ENCODE data around the gene SFSWAP. TPM values are rescaled to one million over a fixed set of nuclear protein-coding genes. Genes with fewer than 3 reads are reported as not detected.

The SFSWAP gene
- total and polyA plus RNA-seq, 4 donors, result 6.1 to 21.6 (median 10.1) TPM

DNA sequence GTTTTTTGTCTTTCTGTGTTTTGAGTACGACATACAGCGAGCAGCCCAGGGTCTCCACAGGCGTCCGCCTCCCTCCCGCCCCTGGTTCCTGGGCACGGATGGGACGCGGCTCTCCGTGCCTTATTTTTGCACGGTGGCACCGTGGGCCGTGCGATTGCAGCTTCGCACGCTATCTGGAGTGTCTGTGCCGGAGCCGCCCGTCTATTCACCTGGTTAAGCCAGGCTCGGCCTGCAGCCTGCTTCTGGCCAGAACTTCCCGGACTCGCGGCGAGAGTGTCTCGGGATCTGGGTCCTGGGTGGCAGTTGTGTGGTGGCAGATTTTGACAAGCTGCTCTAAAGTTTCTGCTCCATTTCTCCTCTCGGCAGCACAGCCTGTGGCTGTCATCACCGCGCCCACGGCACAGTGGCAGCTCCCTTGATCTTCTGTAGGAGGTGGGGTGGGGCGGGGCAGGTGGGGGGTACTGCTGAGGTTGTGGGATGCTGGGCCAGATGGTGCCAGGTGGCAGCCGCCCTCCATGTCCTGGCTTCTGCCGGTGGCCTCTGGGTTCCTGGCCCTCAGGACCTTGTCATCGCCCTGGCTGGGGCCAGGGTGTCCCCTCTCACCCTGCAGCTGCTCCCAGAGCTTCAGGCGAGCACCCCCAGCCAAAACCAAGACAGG, 120.2 kb downstream of the SFSWAP start (continued):
- TF ChIP-seq, protein P1, sequence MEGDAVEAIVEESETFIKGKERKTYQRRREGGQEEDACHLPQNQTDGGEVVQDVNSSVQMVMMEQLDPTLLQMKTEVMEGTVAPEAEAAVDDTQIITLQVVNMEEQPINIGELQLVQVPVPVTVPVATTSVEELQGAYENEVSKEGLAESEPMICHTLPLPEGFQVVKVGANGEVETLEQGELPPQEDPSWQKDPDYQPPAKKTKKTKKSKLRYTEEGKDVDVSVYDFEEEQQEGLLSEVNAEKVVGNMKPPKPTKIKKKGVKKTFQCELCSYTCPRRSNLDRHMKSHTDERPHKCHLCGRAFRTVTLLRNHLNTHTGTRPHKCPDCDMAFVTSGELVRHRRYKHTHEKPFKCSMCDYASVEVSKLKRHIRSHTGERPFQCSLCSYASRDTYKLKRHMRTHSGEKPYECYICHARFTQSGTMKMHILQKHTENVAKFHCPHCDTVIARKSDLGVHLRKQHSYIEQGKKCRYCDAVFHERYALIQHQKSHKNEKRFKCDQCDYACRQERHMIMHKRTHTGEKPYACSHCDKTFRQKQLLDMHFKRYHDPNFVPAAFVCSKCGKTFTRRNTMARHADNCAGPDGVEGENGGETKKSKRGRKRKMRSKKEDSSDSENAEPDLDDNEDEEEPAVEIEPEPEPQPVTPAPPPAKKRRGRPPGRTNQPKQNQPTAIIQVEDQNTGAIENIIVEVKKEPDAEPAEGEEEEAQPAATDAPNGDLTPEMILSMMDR (IDR thresholded peaks at IDR 0.05; ENCODE audit: low read depth, low read length, missing input control), result no peak
- TF ChIP-seq, protein P2, sequence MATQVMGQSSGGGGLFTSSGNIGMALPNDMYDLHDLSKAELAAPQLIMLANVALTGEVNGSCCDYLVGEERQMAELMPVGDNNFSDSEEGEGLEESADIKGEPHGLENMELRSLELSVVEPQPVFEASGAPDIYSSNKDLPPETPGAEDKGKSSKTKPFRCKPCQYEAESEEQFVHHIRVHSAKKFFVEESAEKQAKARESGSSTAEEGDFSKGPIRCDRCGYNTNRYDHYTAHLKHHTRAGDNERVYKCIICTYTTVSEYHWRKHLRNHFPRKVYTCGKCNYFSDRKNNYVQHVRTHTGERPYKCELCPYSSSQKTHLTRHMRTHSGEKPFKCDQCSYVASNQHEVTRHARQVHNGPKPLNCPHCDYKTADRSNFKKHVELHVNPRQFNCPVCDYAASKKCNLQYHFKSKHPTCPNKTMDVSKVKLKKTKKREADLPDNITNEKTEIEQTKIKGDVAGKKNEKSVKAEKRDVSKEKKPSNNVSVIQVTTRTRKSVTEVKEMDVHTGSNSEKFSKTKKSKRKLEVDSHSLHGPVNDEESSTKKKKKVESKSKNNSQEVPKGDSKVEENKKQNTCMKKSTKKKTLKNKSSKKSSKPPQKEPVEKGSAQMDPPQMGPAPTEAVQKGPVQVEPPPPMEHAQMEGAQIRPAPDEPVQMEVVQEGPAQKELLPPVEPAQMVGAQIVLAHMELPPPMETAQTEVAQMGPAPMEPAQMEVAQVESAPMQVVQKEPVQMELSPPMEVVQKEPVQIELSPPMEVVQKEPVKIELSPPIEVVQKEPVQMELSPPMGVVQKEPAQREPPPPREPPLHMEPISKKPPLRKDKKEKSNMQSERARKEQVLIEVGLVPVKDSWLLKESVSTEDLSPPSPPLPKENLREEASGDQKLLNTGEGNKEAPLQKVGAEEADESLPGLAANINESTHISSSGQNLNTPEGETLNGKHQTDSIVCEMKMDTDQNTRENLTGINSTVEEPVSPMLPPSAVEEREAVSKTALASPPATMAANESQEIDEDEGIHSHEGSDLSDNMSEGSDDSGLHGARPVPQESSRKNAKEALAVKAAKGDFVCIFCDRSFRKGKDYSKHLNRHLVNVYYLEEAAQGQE (IDR thresholded peaks at IDR 0.05), result no peak
- TF ChIP-seq NR2F2 (IDR thresholded peaks at IDR 0.05) (no peak), JUND (IDR thresholded peaks at IDR 0.05) (no peak), GABPA (IDR thresholded peaks at IDR 0.05 in 1 of 2, conservative IDR thresholded peaks at IDR 0.05 in 1 of 2) (no peak)

DNA sequence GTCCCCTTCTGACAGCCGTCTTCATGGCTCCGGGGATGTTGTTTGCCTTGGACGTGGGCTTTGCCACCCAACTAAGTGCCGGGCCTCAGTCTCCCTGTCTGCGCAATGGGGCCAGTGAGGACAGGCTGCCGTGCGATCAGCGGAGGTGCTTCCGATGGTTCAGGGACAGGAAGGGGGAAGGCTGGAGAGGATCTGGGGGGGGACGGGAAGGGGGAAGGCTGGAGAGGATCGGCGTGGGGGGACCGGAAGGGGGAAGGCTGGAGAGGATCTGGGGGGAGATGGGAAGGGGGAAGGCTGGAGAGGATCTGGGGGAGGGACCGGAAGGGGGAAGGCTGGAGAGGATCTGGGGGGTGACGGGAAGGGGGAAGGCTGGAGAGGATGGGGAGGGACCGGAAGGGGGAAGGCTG, 120.7 kb downstream of the SFSWAP start:
- Histone ChIP-seq H3K9ac (ENCODE audit: low read depth in 1 of 2, low read length in 2 of 2) (no peak overlapping the region), H3K27ac (ENCODE audit: low read depth in 1 of 2, low read length in 2 of 2) (peak overlapping the region; percentile 12 to 61), H3K27me3 (ENCODE audit: control insufficient read depth in 4 of 4, insufficient read depth in 4 of 4, low read length in 3 of 4) (peaks cover 0 to 22% (median 7%) of the 10 kb centered on the region in 4 donors), H3K9me3 (ENCODE audit: control insufficient read depth in 4 of 4, low read length in 3 of 4) (no peaks in the 10 kb centered on the region), H3K4me3 (ENCODE audit: low read depth in 1 of 3, low read length in 3 of 3) (no peak overlapping the region), H3K36me3 (ENCODE audit: control insufficient read depth in 4 of 4, insufficient read depth in 3 of 4, low read depth in 1 of 4, low read length in 3 of 4) (no peaks in the 10 kb centered on the region), H3K4me1 (ENCODE audit: control insufficient read depth in 4 of 4, insufficient read depth in 4 of 4, low read length in 3 of 4) (peaks cover 18 to 35% (median 22%) of the 10 kb centered on the region in 4 donors)
- no peak for TF ChIP-seq HNF4A (conservative IDR thresholded peaks at IDR 0.05)
- TF ChIP-seq, protein P2 (IDR thresholded peaks at IDR 0.05), result no peak
- TF ChIP-seq, protein P3, sequence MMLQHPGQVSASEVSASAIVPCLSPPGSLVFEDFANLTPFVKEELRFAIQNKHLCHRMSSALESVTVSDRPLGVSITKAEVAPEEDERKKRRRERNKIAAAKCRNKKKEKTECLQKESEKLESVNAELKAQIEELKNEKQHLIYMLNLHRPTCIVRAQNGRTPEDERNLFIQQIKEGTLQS (IDR thresholded peaks at IDR 0.05), result no peak
- WGBS, result 46% methylated on average over 16 of the region's 16 CpGs
- no peak for DNase-seq (ENCODE audit: low spot score)
